Vagina (tissue), 2 donors: Measurements from ENCODE around the gene ANAPC4. TPM values are rescaled to one million over a fixed set of nuclear protein-coding genes. Genes with fewer than 3 reads are reported as not detected.
"Not testable (repeated sequence)": the region's sequence is repeated elsewhere in the genome, so short reads cannot be mapped to it uniquely, and the experiment has no call there.

Source experiments
- DNase-seq, 2 donors: peaks; one replicate each; pipeline ENCODE4 v3.0.0-alpha.2; 2017; ENCODE audit errors: extremely low spot score in 2 of 2
- H3K27ac ChIP-seq: fragments of 200-600 bp; sonication (generic); one replicate; pipeline ENCODE4 v1.5.1; 2019
- H3K27me3 ChIP-seq: fragments of 200-600 bp; sonication (generic); one replicate; pipeline ENCODE4 v1.5.1; 2019
- H3K36me3 ChIP-seq, 2 donors: fragments of 200-600 bp; sonication (generic); one replicate each; pipeline ENCODE4 v1.5.1; 2017 to 2019
- H3K4me1 ChIP-seq: fragments of 200-600 bp; sonication (generic); one replicate; pipeline ENCODE4 v1.5.1; 2019
- H3K4me3 ChIP-seq, 2 donors: fragments of 200-600 bp; sonication (generic); 1 replicate in 1 of 2; 2 replicates in 1 of 2; pipeline ENCODE4 v1.5.1; 2016 to 2019
- H3K9me3 ChIP-seq: fragments of 200-600 bp; sonication (generic); one replicate; pipeline ENCODE4 v1.5.1; 2019
- POLR2A ChIP-seq, 2 donors: fragments of 450-650 bp; IDR thresholded peaks; one replicate each; pipeline ENCODE4 v1.6.1; 2017; ENCODE audit warnings: antibody characterized with exemption in 2 of 2, mild to moderate bottlenecking in 2 of 2, moderate library complexity in 2 of 2
- POLR2AphosphoS5 ChIP-seq, 2 donors: sonication (generic); formaldehyde crosslinking; IDR thresholded peaks; one replicate each; pipeline ENCODE4 v1.9.0; 2017; ENCODE audit warnings: antibody characterized with exemption in 2 of 2, mild to moderate bottlenecking in 2 of 2, low read depth in 1 of 2; ENCODE audit not compliant: insufficient read depth in 1 of 2
- intact Hi-C: fragments of 100-400 bp; cut with DNase I; formaldehyde crosslinking; loops from one replicate; pipeline ENCODE4 v1.15.1; 2023
- total RNA-seq: library from RNA; depleted of rRNA; stranded (reverse); fragments of >200 nt; gene quantifications from one replicate; pipeline ENCODE4 v1.2.3, GENCODE V29; 2016
- TF ChIP-seq, protein P1 (sequence below), 3 experiments: fragments of 450-650 bp in 2 of 3; fragments of 200-600 bp in 1 of 3; sonication (generic) in 1 of 3; IDR thresholded peaks; one replicate each; pipeline ENCODE4 v1.5.1; 2017 to 2019; ENCODE audit warnings: antibody characterized with exemption in 3 of 3, mild to moderate bottlenecking in 2 of 3, moderate library complexity in 2 of 3

ANAPC4 gene, protein sequence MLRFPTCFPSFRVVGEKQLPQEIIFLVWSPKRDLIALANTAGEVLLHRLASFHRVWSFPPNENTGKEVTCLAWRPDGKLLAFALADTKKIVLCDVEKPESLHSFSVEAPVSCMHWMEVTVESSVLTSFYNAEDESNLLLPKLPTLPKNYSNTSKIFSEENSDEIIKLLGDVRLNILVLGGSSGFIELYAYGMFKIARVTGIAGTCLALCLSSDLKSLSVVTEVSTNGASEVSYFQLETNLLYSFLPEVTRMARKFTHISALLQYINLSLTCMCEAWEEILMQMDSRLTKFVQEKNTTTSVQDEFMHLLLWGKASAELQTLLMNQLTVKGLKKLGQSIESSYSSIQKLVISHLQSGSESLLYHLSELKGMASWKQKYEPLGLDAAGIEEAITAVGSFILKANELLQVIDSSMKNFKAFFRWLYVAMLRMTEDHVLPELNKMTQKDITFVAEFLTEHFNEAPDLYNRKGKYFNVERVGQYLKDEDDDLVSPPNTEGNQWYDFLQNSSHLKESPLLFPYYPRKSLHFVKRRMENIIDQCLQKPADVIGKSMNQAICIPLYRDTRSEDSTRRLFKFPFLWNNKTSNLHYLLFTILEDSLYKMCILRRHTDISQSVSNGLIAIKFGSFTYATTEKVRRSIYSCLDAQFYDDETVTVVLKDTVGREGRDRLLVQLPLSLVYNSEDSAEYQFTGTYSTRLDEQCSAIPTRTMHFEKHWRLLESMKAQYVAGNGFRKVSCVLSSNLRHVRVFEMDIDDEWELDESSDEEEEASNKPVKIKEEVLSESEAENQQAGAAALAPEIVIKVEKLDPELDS
- total RNA-seq: 33.6 TPM

GRCh38 chr4:25376754-25377571 is at the start of gene ANAPC4:
TSS of gene ANAPC4 (plus strand) at chr4:25377263. CDS start at chr4:25377428, 165 bp downstream.
- TF ChIP-seq, protein P1, sequence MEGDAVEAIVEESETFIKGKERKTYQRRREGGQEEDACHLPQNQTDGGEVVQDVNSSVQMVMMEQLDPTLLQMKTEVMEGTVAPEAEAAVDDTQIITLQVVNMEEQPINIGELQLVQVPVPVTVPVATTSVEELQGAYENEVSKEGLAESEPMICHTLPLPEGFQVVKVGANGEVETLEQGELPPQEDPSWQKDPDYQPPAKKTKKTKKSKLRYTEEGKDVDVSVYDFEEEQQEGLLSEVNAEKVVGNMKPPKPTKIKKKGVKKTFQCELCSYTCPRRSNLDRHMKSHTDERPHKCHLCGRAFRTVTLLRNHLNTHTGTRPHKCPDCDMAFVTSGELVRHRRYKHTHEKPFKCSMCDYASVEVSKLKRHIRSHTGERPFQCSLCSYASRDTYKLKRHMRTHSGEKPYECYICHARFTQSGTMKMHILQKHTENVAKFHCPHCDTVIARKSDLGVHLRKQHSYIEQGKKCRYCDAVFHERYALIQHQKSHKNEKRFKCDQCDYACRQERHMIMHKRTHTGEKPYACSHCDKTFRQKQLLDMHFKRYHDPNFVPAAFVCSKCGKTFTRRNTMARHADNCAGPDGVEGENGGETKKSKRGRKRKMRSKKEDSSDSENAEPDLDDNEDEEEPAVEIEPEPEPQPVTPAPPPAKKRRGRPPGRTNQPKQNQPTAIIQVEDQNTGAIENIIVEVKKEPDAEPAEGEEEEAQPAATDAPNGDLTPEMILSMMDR (IDR thresholded peaks at IDR 0.05): no peak
- peak in 1 of 2 donors; percentile 30 for TF ChIP-seq POLR2A (IDR thresholded peaks at IDR 0.05)
- TF ChIP-seq POLR2AphosphoS5 (IDR thresholded peaks at IDR 0.05; ENCODE audit: insufficient read depth in 1 of 2, low read depth in 1 of 2): peak in 1 of 2 donors; percentile 73
- peak in 1 of 2 donors; percentile 95 for DNase-seq
- intact Hi-C loops: no loop called here
- H3K4me1 ChIP-seq: peaks cover 23% of the 10 kb centered on the region
- H3K27me3 ChIP-seq: no peaks in the 10 kb centered on the region
- H3K9me3 ChIP-seq: no peaks in the 10 kb centered on the region
- peak within 1 kb of the TSS; percentile 73 for H3K27ac ChIP-seq
- peaks cover 0 to 14% of the 10 kb centered on the region in 2 donors for H3K36me3 ChIP-seq
- peak within 1 kb of the TSS; percentile 73 to 93 for H3K4me3 ChIP-seq

DNA sequence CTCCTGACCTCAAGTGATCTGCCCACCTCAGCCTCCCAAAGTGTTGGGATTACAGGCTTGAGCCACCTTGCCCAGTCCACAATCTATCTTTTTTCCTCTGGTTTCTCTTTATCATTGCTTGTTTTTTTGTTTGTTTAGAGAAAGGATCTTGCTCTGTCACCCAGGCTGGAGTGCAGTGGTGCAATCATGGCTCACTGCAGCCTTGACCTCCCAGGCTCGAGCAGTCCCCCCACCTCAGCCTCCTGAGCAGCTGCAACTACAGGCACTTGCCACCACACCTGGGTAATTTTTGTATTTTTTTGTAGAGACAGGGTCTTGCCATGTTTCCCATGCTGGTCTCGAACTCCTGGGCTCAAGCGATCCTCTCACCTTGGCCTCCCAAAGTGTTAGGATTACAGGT is 48.6 kb upstream of the ANAPC4 start:
- H3K36me3 ChIP-seq, H3K4me1 ChIP-seq, H3K9me3 ChIP-seq, H3K4me3 ChIP-seq, H3K27me3 ChIP-seq, intact Hi-C loops, DNase-seq, H3K27ac ChIP-seq: not testable (repeated sequence)

- no peak overlapping the region for H3K4me3 ChIP-seq
- DNase-seq: no peak
- no peaks in the 10 kb centered on the region for H3K27me3 ChIP-seq
- no peaks in the 10 kb centered on the region for H3K9me3 ChIP-seq
- H3K27ac ChIP-seq: peak overlapping the region; percentile 56
- H3K36me3 ChIP-seq: peaks cover 0 to 3% of the 10 kb centered on the region in 2 donors
- TF ChIP-seq POLR2A (IDR thresholded peaks at IDR 0.05) (no peak), POLR2AphosphoS5 (IDR thresholded peaks at IDR 0.05; ENCODE audit: insufficient read depth in 1 of 2, low read depth in 1 of 2) (no peak)
- TF ChIP-seq, protein P1 (IDR thresholded peaks at IDR 0.05): no peak
- intact Hi-C loops: no loop called here
- H3K4me1 ChIP-seq: no peaks in the 10 kb centered on the region
Observed at GRCh38 chr4:25330335-25330734, 46.7 kb upstream of the ANAPC4 start.

DNA sequence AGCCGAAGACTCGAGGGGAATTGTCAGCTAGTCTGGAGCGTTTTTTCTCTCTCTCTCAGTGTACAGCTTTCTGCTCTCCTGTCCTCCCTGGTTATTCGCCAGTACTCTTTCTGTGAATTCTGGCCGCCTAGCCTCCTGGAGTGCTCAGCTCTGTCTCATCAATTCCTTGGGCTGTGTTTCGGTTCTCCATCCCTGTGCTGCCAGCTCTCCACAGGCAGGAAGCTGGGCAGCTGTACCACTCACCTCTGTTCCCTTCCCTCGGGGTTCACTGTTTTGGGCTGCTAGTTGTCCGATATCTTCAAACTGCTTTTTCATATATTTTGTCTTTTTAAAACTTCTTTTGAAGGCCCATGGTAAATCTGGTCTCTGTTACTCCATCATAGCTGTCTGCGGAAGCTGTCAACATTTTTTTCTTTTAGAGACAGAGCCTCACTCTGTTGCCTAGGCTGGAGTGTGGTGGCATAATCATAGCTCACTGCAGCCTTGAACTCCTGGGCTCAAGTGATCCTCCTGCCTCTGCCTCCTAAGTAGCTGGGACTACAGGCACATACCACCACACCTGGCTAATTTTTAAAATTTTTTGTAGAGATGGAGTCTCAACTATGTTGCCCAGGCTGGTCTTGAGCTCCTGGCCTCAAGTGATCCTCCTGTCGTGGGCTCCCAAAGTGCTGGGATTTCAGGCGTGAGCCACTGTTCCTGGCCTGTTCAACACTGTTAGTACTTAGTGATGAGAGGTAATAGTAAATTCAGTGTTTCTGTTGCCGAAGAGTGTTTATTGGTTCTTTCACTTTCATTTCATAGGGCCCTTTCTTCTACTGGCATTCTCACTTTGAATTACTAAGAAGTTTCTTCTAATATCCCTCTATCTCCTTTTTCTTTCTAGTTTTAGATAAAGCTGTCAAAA is 45.9 kb upstream of the ANAPC4 start:
- Histone ChIP-seq H3K36me3 (peaks cover 0 to 3% of the 10 kb centered on the region in 2 donors), H3K27ac (peak overlapping the region; percentile 56), H3K4me1 (no peaks in the 10 kb centered on the region), H3K27me3 (no peaks in the 10 kb centered on the region), H3K9me3 (no peaks in the 10 kb centered on the region), H3K4me3 (peak overlapping the region; percentile 20 to 22)
- intact Hi-C loops: no loop called here
- no peak for DNase-seq
- TF ChIP-seq POLR2AphosphoS5 (IDR thresholded peaks at IDR 0.05; ENCODE audit: insufficient read depth in 1 of 2, low read depth in 1 of 2) (no peak), POLR2A (IDR thresholded peaks at IDR 0.05) (no peak)
- TF ChIP-seq, protein P1 (IDR thresholded peaks at IDR 0.05): no peak
